Suprapubic skin (tissue), 4 donors: Measurements from ENCODE around the gene MID1IP1. TPM values are rescaled to one million over a fixed set of nuclear protein-coding genes. Genes with fewer than 3 reads are reported as not detected.

Source experiments
- DNase-seq, 2 donors: peaks; one replicate each; pipeline ENCODE4 v3.0.0-alpha.2; 2019; ENCODE audit warnings: low spot score in 2 of 2
- H3K27ac ChIP-seq: fragments of 200-600 bp; sonication (generic); one replicate; pipeline ENCODE4 v1.5.1; 2019
- H3K27me3 ChIP-seq: fragments of 200-600 bp; sonication (generic); one replicate; pipeline ENCODE4 v1.5.1; 2019
- H3K36me3 ChIP-seq: fragments of 200-600 bp; sonication (generic); one replicate; pipeline ENCODE4 v1.5.1; 2019
- H3K4me1 ChIP-seq: fragments of 200-600 bp; sonication (generic); one replicate; pipeline ENCODE4 v1.5.1; 2019
- H3K4me3 ChIP-seq: fragments of 200-600 bp; sonication (generic); one replicate; pipeline ENCODE4 v1.5.1; 2019; ENCODE audit warnings: mild to moderate bottlenecking
- H3K9me3 ChIP-seq: fragments of 200-600 bp; sonication (generic); one replicate; pipeline ENCODE4 v1.5.1; 2019
- CTCF ChIP-seq, 2 donors: fragments of 200-600 bp in 1 of 2; fragments of 450-650 bp in 1 of 2; sonication (generic) in 1 of 2; IDR thresholded peaks; one replicate each; pipeline ENCODE4 v1.5.1; 2016 to 2019; ENCODE audit warnings: antibody characterized with exemption in 2 of 2, mild to moderate bottlenecking in 1 of 2, moderate library complexity in 1 of 2
- EP300 ChIP-seq: sonication (generic); formaldehyde crosslinking; IDR thresholded peaks from one replicate; pipeline ENCODE4 v1.6.1; 2017; ENCODE audit warnings: antibody characterized with exemption
- POLR2A ChIP-seq, 2 donors: fragments of 450-650 bp; IDR thresholded peaks; one replicate each; pipeline ENCODE4 v1.6.1; 2017; ENCODE audit warnings: antibody characterized with exemption in 2 of 2, mild to moderate bottlenecking in 2 of 2, moderate library complexity in 2 of 2
- POLR2AphosphoS5 ChIP-seq, 3 donors: sonication (generic); formaldehyde crosslinking; IDR thresholded peaks; one replicate each; pipeline ENCODE4 v1.6.1; 2017; ENCODE audit warnings: antibody characterized with exemption in 3 of 3
- WGBS: methylation state at CpG from one replicate; pipeline ENCODE4 v1.1.5; 2018; 5-methylcytosine and 5-hydroxymethylcytosine counted together
- total RNA-seq, 4 donors: library from RNA; depleted of rRNA; stranded (reverse); fragments of >200 nt; gene quantifications; one replicate each; pipeline ENCODE4 v1.1.0, GENCODE V29; 2016

MID1IP1 gene
- 10 to 100 TPM; 25.9 to 57.1 (median 35.7) TPM for total RNA-seq

GRCh38 chrX:38800981-38801845 lies at the start of gene MID1IP1:
Gene MID1IP1, plus strand, starts transcription at chrX:38801459. Its CDS starts 3,488 bp downstream, at chrX:38804947.
- DNase-seq, result peak; percentile 91
- no peak for TF ChIP-seq POLR2AphosphoS5 (IDR thresholded peaks at IDR 0.05)
- TF ChIP-seq POLR2A (IDR thresholded peaks at IDR 0.05), result peak in 1 of 2 donors; percentile 65
- TF ChIP-seq CTCF (IDR thresholded peaks at IDR 0.05), result no peak
- no peak for TF ChIP-seq EP300
- 22% methylated on average over 32 of the region's 32 CpGs for WGBS
- H3K4me3 ChIP-seq, result peak within 1 kb of the TSS; percentile 67
- H3K27ac ChIP-seq, result peak within 1 kb of the TSS; percentile 94
- H3K36me3 ChIP-seq, result no peaks in the 10 kb centered on the region
- H3K9me3 ChIP-seq, result no peaks in the 10 kb centered on the region
- H3K27me3 ChIP-seq, result no peaks in the 10 kb centered on the region
- no peaks in the 10 kb centered on the region for H3K4me1 ChIP-seq

GRCh38 chrX:38754102-38754790 lies 47.0 kb upstream of the MID1IP1 start:
- H3K9me3 ChIP-seq, result no peaks in the 10 kb centered on the region
- no peak for DNase-seq
- TF ChIP-seq POLR2A (IDR thresholded peaks at IDR 0.05) (no peak), CTCF (IDR thresholded peaks at IDR 0.05) (peak; percentile 50 to 56)
- H3K27ac ChIP-seq, result no peak overlapping the region
- WGBS, result 34% methylated on average over 6 of the region's 6 CpGs
- H3K36me3 ChIP-seq, result no peaks in the 10 kb centered on the region
- no peaks in the 10 kb centered on the region for H3K27me3 ChIP-seq
- H3K4me1 ChIP-seq, result no peaks in the 10 kb centered on the region
- H3K4me3 ChIP-seq, result no peak overlapping the region

- no peak for DNase-seq
- Histone ChIP-seq H3K4me3 (no peak overlapping the region), H3K4me1 (no peaks in the 10 kb centered on the region), H3K27ac (no peak overlapping the region), H3K27me3 (no peaks in the 10 kb centered on the region), H3K36me3 (no peaks in the 10 kb centered on the region), H3K9me3 (no peaks in the 10 kb centered on the region)
- 57% methylated on average over 7 of the region's 7 CpGs for WGBS
- TF ChIP-seq POLR2AphosphoS5 (IDR thresholded peaks at IDR 0.05) (no peak), CTCF (IDR thresholded peaks at IDR 0.05) (no peak), EP300 (no peak), POLR2A (IDR thresholded peaks at IDR 0.05) (no peak)
Measured at GRCh38 chrX:38754818-38755718, 46.2 kb upstream of the MID1IP1 start.

- no peaks in the 10 kb centered on the region for H3K4me1 ChIP-seq
- H3K27ac ChIP-seq, result no peak overlapping the region
- 67% methylated on average over 1 of the region's 1 CpG for WGBS
- no peaks in the 10 kb centered on the region for H3K36me3 ChIP-seq
- H3K27me3 ChIP-seq, result no peaks in the 10 kb centered on the region
- H3K9me3 ChIP-seq, result no peaks in the 10 kb centered on the region
- H3K4me3 ChIP-seq, result no peak overlapping the region
- TF ChIP-seq POLR2AphosphoS5 (IDR thresholded peaks at IDR 0.05) (no peak), CTCF (IDR thresholded peaks at IDR 0.05) (no peak), POLR2A (IDR thresholded peaks at IDR 0.05) (no peak), EP300 (no peak)
- DNase-seq, result no peak
Measured at GRCh38 chrX:38760883-38761282, 40.4 kb upstream of the MID1IP1 start.
